ENCODE results near the gene PAPOLB. TPM values are rescaled to one million over a fixed set of nuclear protein-coding genes. Genes with fewer than 3 reads are reported as not detected.

The PAPOLB gene
- total RNA-seq, 2 donors from 2014 or later: 0.11 to 0.28 TPM

- DNase-seq (ENCODE audit: low spot score): no peak
- peaks cover 8% of the 10 kb centered on the region for H3K36me3 ChIP-seq
- H3K27ac ChIP-seq: no peak overlapping the region
- H3K27me3 ChIP-seq: no peaks in the 10 kb centered on the region
- TF ChIP-seq CTCF (IDR thresholded peaks at IDR 0.05): no peak
- no peaks in the 10 kb centered on the region for H3K9me3 ChIP-seq
- H3K4me3 ChIP-seq: no peak overlapping the region
- peaks cover 0 to 11% of the 10 kb centered on the region in 2 donors for H3K4me1 ChIP-seq
These were observed 24.6 kb downstream of the PAPOLB start for GRCh38 chr7:4837041-4837802.

- H3K36me3 ChIP-seq: peaks cover 8% of the 10 kb centered on the region
- H3K27me3 ChIP-seq: no peaks in the 10 kb centered on the region
- TF ChIP-seq CTCF (IDR thresholded peaks at IDR 0.05): no peak
- H3K4me1 ChIP-seq: peaks cover 0 to 11% of the 10 kb centered on the region in 2 donors
- no peaks in the 10 kb centered on the region for H3K9me3 ChIP-seq
- no peak overlapping the region for H3K4me3 ChIP-seq
- DNase-seq (ENCODE audit: low spot score): no peak
- no peak overlapping the region for H3K27ac ChIP-seq
These were observed 25.6 kb downstream of the PAPOLB start for GRCh38 chr7:4836206-4836661.

GRCh38 chr7:4835398-4836205, 26.2 kb downstream of the PAPOLB start:
- H3K4me1 ChIP-seq: peaks cover 0 to 11% of the 10 kb centered on the region in 2 donors
- no peak overlapping the region for H3K27ac ChIP-seq
- no peak overlapping the region for H3K4me3 ChIP-seq
- no peaks in the 10 kb centered on the region for H3K9me3 ChIP-seq
- H3K36me3 ChIP-seq: peaks cover 8% of the 10 kb centered on the region
- TF ChIP-seq CTCF (IDR thresholded peaks at IDR 0.05): no peak
- no peak for DNase-seq (ENCODE audit: low spot score)
- H3K27me3 ChIP-seq: no peaks in the 10 kb centered on the region

- Histone ChIP-seq H3K36me3 (peaks cover 8% of the 10 kb centered on the region), H3K9me3 (no peaks in the 10 kb centered on the region), H3K4me3 (no peak overlapping the region), H3K27me3 (no peaks in the 10 kb centered on the region), H3K27ac (no peak overlapping the region), H3K4me1 (peaks cover 0 to 11% of the 10 kb centered on the region in 2 donors)
- no peak for DNase-seq (ENCODE audit: low spot score)
- TF ChIP-seq CTCF (IDR thresholded peaks at IDR 0.05): no peak
These were observed 27.0 kb downstream of the PAPOLB start for GRCh38 chr7:4834601-4835397.

GRCh38 chr7:4833691-4834600, 27.9 kb downstream of the PAPOLB start:
- DNase-seq (ENCODE audit: low spot score): no peak
- Histone ChIP-seq H3K4me3 (no peak overlapping the region), H3K27ac (no peak overlapping the region), H3K27me3 (no peaks in the 10 kb centered on the region), H3K4me1 (peaks cover 0 to 11% of the 10 kb centered on the region in 2 donors), H3K36me3 (peaks cover 8% of the 10 kb centered on the region), H3K9me3 (no peaks in the 10 kb centered on the region)
- TF ChIP-seq CTCF (IDR thresholded peaks at IDR 0.05): no peak

Data from right atrium auricular region (tissue), 2 donors.